T-helper 2 cell (primary cell): ENCODE results near the gene SARS2.
"Not testable (repeated sequence)": the region's sequence is repeated elsewhere in the genome, so short reads cannot be mapped to it uniquely, and the experiment has no call there.

Experiments used
- DNase-seq, 5 experiments: peaks; one replicate each; pipeline versions ENCODE4 v3.0.0 to v3.0.0-alpha.2; 2012 to 2022
- total RNA-seq, 2 donors: gene quantifications; one replicate each; lab custom pipeline; 2026; lab: John Stamatoyannopoulos, UW

SARS2 gene
- 2.7 to 3.1 reads per million in 2 donors for total RNA-seq

- DNase-seq, result peak; percentile 83 to 94 (median 88)
These were observed at the start of gene SARS2 for GRCh38 chr19:38929929-38930775. SARS2 (minus strand) TSS chr19:38930763; CDS start chr19:38930736, 27 bp downstream.

GRCh38 chr19:38979812-38980211 is 49.2 kb upstream of the SARS2 start:
- DNase-seq, result no peak

GRCh38 chr19:38978326-38978689 is 47.7 kb upstream of the SARS2 start:
- no peak for DNase-seq

GRCh38 chr19:38977445-38978325 is 47.1 kb upstream of the SARS2 start:
- DNase-seq, result peak in 2 of 5 experiments; percentile 17 to 80

- DNase-seq, result no peak
These were observed 45.3 kb upstream of the SARS2 start for GRCh38 chr19:38975861-38976271.

GRCh38 chr19:38975214-38975860 is 44.8 kb upstream of the SARS2 start, which contains the start of gene FBXO17:
FBXO17 (minus strand) TSS chr19:38975742; CDS start chr19:38950319, 25,423 bp downstream.
- DNase-seq, result no peak

GRCh38 chr19:38974624-38975213 is 44.2 kb upstream of the SARS2 start:
- no peak for DNase-seq

GRCh38 chr19:38971672-38972071 is 41.1 kb upstream of the SARS2 start:
- no peak for DNase-seq

- no peak for DNase-seq
These were observed 40.3 kb upstream of the SARS2 start for GRCh38 chr19:38970664-38971532.

- DNase-seq, result not testable (repeated sequence)
These were observed 35.6 kb upstream of the SARS2 start for GRCh38 chr19:38966149-38966548.

- no peak for DNase-seq
These were observed 34.2 kb upstream of the SARS2 start for GRCh38 chr19:38964738-38965137.

GRCh38 chr19:38959618-38960017 is 29.1 kb upstream of the SARS2 start:
- no peak for DNase-seq

GRCh38 chr19:38958301-38958700 is 27.7 kb upstream of the SARS2 start:
- DNase-seq, result no peak

GRCh38 chr19:38956264-38956663 is 25.7 kb upstream of the SARS2 start:
- no peak for DNase-seq

- no peak for DNase-seq
These were observed 23.1 kb upstream of the SARS2 start for GRCh38 chr19:38953677-38954076.

- peak in 2 of 5 experiments; percentile 6 to 69 for DNase-seq
These were observed 22.0 kb upstream of the SARS2 start for GRCh38 chr19:38952395-38953165.

GRCh38 chr19:38951187-38951586 is 20.6 kb upstream of the SARS2 start:
- no peak for DNase-seq

- peak; percentile 62 to 91 (median 73) for DNase-seq
These were observed 19.2 kb upstream of the SARS2 start for GRCh38 chr19:38949580-38950367.

GRCh38 chr19:38946229-38947010 is 15.9 kb upstream of the SARS2 start:
- no peak for DNase-seq
